HG02870 (cell line): ENCODE results near the gene VDAC1.
"Not testable (repeated sequence)": the region's sequence is repeated elsewhere in the genome, so short reads cannot be mapped to it uniquely, and the experiment has no call there.

Source experiments
- ATAC-seq: cut with Tn5 transposase; IDR thresholded peaks from one replicate; pipeline ENCODE4 v1.9.1; 2021; ENCODE audit warnings: mild to moderate bottlenecking, moderate library complexity; ENCODE audit not compliant: unreplicated experiment

VDAC1 gene

GRCh38 chr5:133996683-133997252 is 8.0 kb downstream of the VDAC1 start:
- no peak for ATAC-seq

- no peak for ATAC-seq
These were observed 8.8 kb downstream of the VDAC1 start for GRCh38 chr5:133995883-133996563.

- ATAC-seq = no peak
These were observed 9.4 kb downstream of the VDAC1 start for GRCh38 chr5:133995341-133995740.

- no peak for ATAC-seq
These were observed 9.8 kb downstream of the VDAC1 start for GRCh38 chr5:133994990-133995333.

GRCh38 chr5:133994297-133994989 is 10.3 kb downstream of the VDAC1 start:
- ATAC-seq = no peak

GRCh38 chr5:133993185-133993936 is 11.4 kb downstream of the VDAC1 start:
- ATAC-seq = no peak

GRCh38 chr5:133992429-133993155 is 12.2 kb downstream of the VDAC1 start:
- ATAC-seq = no peak

- ATAC-seq = no peak
These were observed 13.4 kb downstream of the VDAC1 start for GRCh38 chr5:133991171-133991910.

- ATAC-seq = no peak
These were observed 14.4 kb downstream of the VDAC1 start for GRCh38 chr5:133990396-133990795.

- ATAC-seq = no peak
These were observed 19.1 kb downstream of the VDAC1 start for GRCh38 chr5:133985540-133986180.

GRCh38 chr5:133983674-133984073 is 21.1 kb downstream of the VDAC1 start:
- ATAC-seq = no peak

- ATAC-seq = no peak
These were observed 23.1 kb downstream of the VDAC1 start for GRCh38 chr5:133981714-133982113.

- no peak for ATAC-seq
These were observed 24.1 kb downstream of the VDAC1 start for GRCh38 chr5:133980652-133981051.

GRCh38 chr5:133978943-133979342 is 25.8 kb downstream of the VDAC1 start:
- ATAC-seq = no peak

GRCh38 chr5:133977858-133978257 is 26.9 kb downstream of the VDAC1 start:
- ATAC-seq = no peak

- peak; percentile 69 for ATAC-seq
These were observed 27.5 kb downstream of the VDAC1 start for GRCh38 chr5:133977161-133977787.

- not testable (repeated sequence) for ATAC-seq
These were observed 29.2 kb downstream of the VDAC1 start for GRCh38 chr5:133975546-133975945.

GRCh38 chr5:133974142-133974541 is 30.6 kb downstream of the VDAC1 start:
- ATAC-seq = no peak

GRCh38 chr5:133970325-133970909 is 34.4 kb downstream of the VDAC1 start:
- ATAC-seq = no peak
